ENCODE measurements around the gene GRID1. TPM values are rescaled to one million over a fixed set of nuclear protein-coding genes. Genes with fewer than 3 reads are reported as not detected.
A peak's percentile ranks its signal among the peaks of the same experiment; 100 is the strongest.

Gene GRID1
- total RNA-seq, 4 donors from 2014 or later: 17.2 to 28.1 (median 23.6) TPM

DNA sequence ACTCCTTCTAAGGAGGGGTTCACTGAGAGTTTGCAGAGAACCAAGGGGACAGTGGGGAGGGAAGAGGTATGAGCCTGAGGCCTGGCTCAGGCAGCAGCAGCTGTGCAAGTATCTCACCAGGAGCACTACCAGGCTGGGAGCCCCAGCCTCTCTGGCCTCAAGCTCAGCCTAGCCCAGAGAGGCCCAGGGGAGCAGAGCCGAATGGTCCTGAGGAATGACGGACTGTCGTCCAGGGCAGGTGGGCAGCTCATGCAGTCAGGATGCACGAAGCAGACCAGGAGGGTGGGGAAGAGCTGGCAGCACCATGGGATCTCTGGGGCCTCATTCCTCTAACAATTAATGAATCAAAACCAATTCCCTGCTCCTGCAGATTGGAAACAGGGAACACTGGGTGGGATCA, 151.5 kb downstream of the GRID1 start:
- Histone ChIP-seq H3K4me1 (peaks cover 64 to 68% of the 10 kb centered on the region in 2 donors), H3K9me3 (no peaks in the 10 kb centered on the region), H3K27ac (peak overlapping the region in 2 of 3 donors; percentile 29 to 54), H3K36me3 (no peaks in the 10 kb centered on the region), H3K4me3 (replicated peaks in 1 of 3) (no peak overlapping the region), H3K27me3 (no peaks in the 10 kb centered on the region)
- intact Hi-C loops (cut with DNase I): no loop called here
- DNase-seq: no peak
- WGBS, 2 donors: 96 to 100% methylated on average over 1 to 4 of the region's 4 CpGs
- TF ChIP-seq, protein P1, sequence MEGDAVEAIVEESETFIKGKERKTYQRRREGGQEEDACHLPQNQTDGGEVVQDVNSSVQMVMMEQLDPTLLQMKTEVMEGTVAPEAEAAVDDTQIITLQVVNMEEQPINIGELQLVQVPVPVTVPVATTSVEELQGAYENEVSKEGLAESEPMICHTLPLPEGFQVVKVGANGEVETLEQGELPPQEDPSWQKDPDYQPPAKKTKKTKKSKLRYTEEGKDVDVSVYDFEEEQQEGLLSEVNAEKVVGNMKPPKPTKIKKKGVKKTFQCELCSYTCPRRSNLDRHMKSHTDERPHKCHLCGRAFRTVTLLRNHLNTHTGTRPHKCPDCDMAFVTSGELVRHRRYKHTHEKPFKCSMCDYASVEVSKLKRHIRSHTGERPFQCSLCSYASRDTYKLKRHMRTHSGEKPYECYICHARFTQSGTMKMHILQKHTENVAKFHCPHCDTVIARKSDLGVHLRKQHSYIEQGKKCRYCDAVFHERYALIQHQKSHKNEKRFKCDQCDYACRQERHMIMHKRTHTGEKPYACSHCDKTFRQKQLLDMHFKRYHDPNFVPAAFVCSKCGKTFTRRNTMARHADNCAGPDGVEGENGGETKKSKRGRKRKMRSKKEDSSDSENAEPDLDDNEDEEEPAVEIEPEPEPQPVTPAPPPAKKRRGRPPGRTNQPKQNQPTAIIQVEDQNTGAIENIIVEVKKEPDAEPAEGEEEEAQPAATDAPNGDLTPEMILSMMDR (IDR thresholded peaks at IDR 0.05): no peak
- TF ChIP-seq POLR2A (IDR thresholded peaks at IDR 0.05): no peak

DNA sequence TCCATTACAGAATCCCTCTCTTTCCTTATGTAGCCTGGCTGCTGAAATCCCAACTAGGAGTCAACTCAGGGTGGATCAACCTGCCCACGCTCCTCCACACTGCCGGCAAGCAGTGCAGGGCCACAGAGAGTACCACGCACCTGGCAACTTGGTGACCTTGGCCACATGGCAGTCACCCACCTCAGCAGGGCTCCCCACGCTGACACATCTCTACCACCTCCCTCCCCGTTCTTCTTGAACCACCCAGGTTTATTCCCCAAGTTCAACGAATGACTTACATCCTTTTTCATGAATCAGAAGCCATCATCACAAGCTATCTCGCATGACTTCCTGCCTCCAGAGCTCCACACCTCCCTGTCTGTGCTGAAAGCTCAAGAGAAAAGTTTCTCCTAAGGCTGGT, 153.4 kb downstream of the GRID1 start:
- intact Hi-C loops (cut with DNase I): no loop called here
- TF ChIP-seq, protein P1 (IDR thresholded peaks at IDR 0.05): no peak
- TF ChIP-seq POLR2A (IDR thresholded peaks at IDR 0.05): no peak
- Histone ChIP-seq H3K36me3 (no peaks in the 10 kb centered on the region), H3K27ac (no peak overlapping the region), H3K4me3 (replicated peaks in 1 of 3) (no peak overlapping the region), H3K9me3 (no peaks in the 10 kb centered on the region), H3K4me1 (peaks cover 45 to 49% of the 10 kb centered on the region in 2 donors), H3K27me3 (no peaks in the 10 kb centered on the region)
- DNase-seq: no peak
- 92 to 94% methylated on average over 7 of the region's 7 CpGs for WGBS, 2 donors

DNA sequence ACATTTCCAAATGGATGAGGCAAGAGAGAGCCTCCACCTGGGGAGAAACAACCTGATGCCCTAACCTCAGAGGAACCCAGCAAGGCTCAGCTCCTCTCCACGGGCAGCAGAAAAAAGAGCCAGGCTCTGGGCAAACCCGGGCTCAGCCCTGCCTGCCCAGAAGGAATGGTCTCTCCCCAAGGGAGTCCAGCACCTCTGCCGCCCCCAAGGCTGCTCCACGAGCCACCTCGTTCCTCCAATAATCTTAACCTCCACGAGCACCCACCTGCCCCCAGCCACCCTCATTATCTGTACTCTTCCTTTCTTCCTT, 154.2 kb downstream of the GRID1 start:
- DNase-seq: no peak
- TF ChIP-seq, protein P1 (IDR thresholded peaks at IDR 0.05): no peak
- no peak for TF ChIP-seq POLR2A (IDR thresholded peaks at IDR 0.05)
- Histone ChIP-seq H3K4me3 (replicated peaks in 1 of 3) (no peak overlapping the region), H3K4me1 (peaks cover 37 to 41% of the 10 kb centered on the region in 2 donors), H3K9me3 (no peaks in the 10 kb centered on the region), H3K36me3 (no peaks in the 10 kb centered on the region), H3K27ac (no peak overlapping the region), H3K27me3 (no peaks in the 10 kb centered on the region)
- intact Hi-C loops (cut with DNase I): no loop called here
- 83 to 90% methylated on average over 6 of the region's 6 CpGs for WGBS, 2 donors

DNA sequence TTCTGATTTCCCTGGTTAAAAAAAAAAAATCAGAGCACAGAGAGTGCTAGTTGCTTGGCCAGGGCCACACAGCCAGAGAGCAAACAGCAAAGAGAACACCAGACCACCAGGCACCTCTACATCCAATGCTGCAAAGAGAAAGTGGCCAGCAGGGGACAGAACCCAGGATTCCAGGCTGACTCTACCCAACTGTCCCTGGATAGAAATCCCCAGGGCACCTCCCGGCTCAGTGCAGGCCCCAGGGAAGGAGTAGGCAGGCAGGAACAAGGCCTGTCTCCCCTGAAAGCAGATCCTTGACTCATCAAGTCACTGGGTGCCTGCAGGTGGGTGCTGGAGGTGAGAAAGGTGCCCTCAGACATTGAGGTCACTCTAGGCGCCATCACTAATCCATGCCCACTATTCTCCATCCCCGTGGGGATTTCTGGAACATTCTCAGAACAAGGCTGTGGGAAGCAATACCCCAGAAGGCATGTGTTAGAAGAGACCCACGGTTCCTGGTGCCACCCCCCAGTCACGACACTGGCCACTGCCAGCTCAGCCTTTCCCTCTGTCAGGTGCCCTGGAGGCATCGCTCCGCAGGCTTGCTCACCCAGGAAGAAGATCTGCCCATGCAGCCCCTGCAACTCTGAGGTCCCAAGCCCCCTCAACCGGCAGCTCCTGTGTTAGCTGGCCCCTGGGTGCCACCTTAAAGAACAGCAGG, 154.8 kb downstream of the GRID1 start:
- TF ChIP-seq POLR2A (IDR thresholded peaks at IDR 0.05): no peak
- TF ChIP-seq, protein P1 (IDR thresholded peaks at IDR 0.05): no peak
- WGBS, 2 donors: 90 to 93% methylated on average over 7 to 8 of the region's 8 CpGs
- no peak overlapping the region for H3K4me3 ChIP-seq (replicated peaks in 1 of 3)
- intact Hi-C loops (cut with DNase I): no loop called here
- H3K27me3 ChIP-seq: no peaks in the 10 kb centered on the region
- H3K9me3 ChIP-seq: no peaks in the 10 kb centered on the region
- DNase-seq: no peak
- H3K27ac ChIP-seq: no peak overlapping the region
- peaks cover 33 to 40% of the 10 kb centered on the region in 2 donors for H3K4me1 ChIP-seq
- H3K36me3 ChIP-seq: no peaks in the 10 kb centered on the region

DNA sequence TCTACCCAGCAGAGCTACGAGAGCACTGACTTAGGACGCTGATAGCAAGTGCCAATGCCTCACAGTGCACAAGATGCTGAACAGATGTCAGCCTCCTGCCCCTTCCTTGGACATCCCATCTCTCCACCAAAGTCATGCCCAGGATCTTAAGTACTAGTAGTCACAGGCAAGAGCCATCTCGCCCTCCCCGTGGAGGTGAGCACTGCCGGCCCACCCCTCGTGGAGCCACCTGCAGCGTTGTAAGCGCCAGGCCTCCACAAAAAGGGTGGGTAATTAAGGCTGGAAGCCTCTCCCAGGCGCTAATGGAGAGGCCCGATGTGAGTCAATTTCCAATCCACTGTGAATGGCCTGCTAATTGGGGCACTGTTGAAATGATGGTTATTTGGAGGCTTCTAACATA, 156.2 kb downstream of the GRID1 start:
- 87 to 95% methylated on average over 8 to 10 of the region's 10 CpGs for WGBS, 2 donors
- Histone ChIP-seq H3K4me1 (peaks cover 19 to 30% of the 10 kb centered on the region in 2 donors), H3K27me3 (no peaks in the 10 kb centered on the region), H3K4me3 (replicated peaks in 1 of 3) (no peak overlapping the region), H3K36me3 (no peaks in the 10 kb centered on the region), H3K9me3 (no peaks in the 10 kb centered on the region), H3K27ac (no peak overlapping the region)
- intact Hi-C loops (cut with DNase I): no loop called here
- no peak for TF ChIP-seq POLR2A (IDR thresholded peaks at IDR 0.05)
- TF ChIP-seq, protein P1 (IDR thresholded peaks at IDR 0.05): no peak
- no peak for DNase-seq

All from thyroid gland (tissue), 4 donors.